Fibroblast of lung (primary cell): Measurements from ENCODE around the gene PHF20. TPM values are rescaled to one million over a fixed set of nuclear protein-coding genes. Genes with fewer than 3 reads are reported as not detected.

ENCODE experiments used
- DNase-seq, 2 donors: peaks; one replicate each; pipeline versions ENCODE4 v3.0.0 to v3.0.0-alpha.2; 2010; ENCODE audit warnings: low read depth in 2 of 2
- H2AFZ ChIP-seq: 2 replicates; pipeline ENCODE4 v1.5.1; 2012; ENCODE audit warnings: low read length, control low read depth, inconsistent platforms
- H3K27ac ChIP-seq: 2 replicates; pipeline ENCODE4 v1.5.1; 2011; ENCODE audit warnings: low read length, control low read depth; ENCODE audit not compliant: insufficient read depth
- H3K27me3 ChIP-seq: 2 replicates; pipeline ENCODE4 v1.5.1; 2011; ENCODE audit warnings: mild to moderate bottlenecking, low read length; ENCODE audit not compliant: control insufficient read depth, insufficient read depth
- H3K36me3 ChIP-seq: 2 replicates; pipeline ENCODE4 v1.5.1; 2011; ENCODE audit warnings: low read length; ENCODE audit not compliant: control insufficient read depth, insufficient read depth
- H3K4me1 ChIP-seq: 2 replicates; pipeline ENCODE4 v1.5.1; 2011; ENCODE audit warnings: low read length; ENCODE audit not compliant: control insufficient read depth, insufficient read depth; ENCODE audit errors: extremely low read depth
- H3K4me2 ChIP-seq: 2 replicates; pipeline ENCODE4 v1.5.1; 2011; ENCODE audit warnings: low read length, control low read depth; ENCODE audit not compliant: insufficient read depth; ENCODE audit errors: extremely low read depth
- H3K4me3 ChIP-seq, 4 experiments: fragments of 200-600 bp in 1 of 4; sonication (generic) in 1 of 4; replicated peaks in 1 of 4; 2 replicates each; pipeline ENCODE4 v1.5.1; 2011 to 2016; ENCODE audit warnings: low read length in 4 of 4, low read depth in 3 of 4, mild to moderate bottlenecking in 3 of 4, control low read depth in 2 of 4, inconsistent platforms in 1 of 4, mixed read lengths in 1 of 4; ENCODE audit not compliant: insufficient read depth in 1 of 4; ENCODE audit errors: control extremely low read depth in 1 of 4
- H3K79me2 ChIP-seq: 2 replicates; pipeline ENCODE4 v1.5.1; 2012; ENCODE audit warnings: mild to moderate bottlenecking, low read length, inconsistent platforms; ENCODE audit not compliant: control insufficient read depth, insufficient read depth
- H3K9ac ChIP-seq: 2 replicates; pipeline ENCODE4 v1.5.1; 2011; ENCODE audit warnings: mild to moderate bottlenecking, low read length, control low read depth; ENCODE audit not compliant: insufficient read depth
- H3K9me3 ChIP-seq: 2 replicates; pipeline ENCODE4 v1.5.1; 2012; ENCODE audit warnings: low read depth, low read length; ENCODE audit not compliant: control insufficient read depth, insufficient read depth
- H4K20me1 ChIP-seq: 2 replicates; pipeline ENCODE4 v1.5.1; 2011; ENCODE audit warnings: low read length; ENCODE audit not compliant: control insufficient read depth, insufficient read depth; ENCODE audit errors: extremely low read depth
- CTCF ChIP-seq, 2 donors: IDR thresholded peaks in 1 of 2; conservative IDR thresholded peaks in 1 of 2; 1 replicate in 1 of 2; 2 replicates in 1 of 2; pipeline ENCODE4 v1.5.1; 2011 to 2012; ENCODE audit warnings: low read length in 2 of 2, control low read depth in 1 of 2, inconsistent platforms in 1 of 2, low read depth in 1 of 2, mild to moderate bottlenecking in 1 of 2
- EZH2 ChIP-seq: IDR thresholded peaks from 2 replicates; pipeline ENCODE4 v1.5.1; 2012; ENCODE audit warnings: low read length, control low read depth, mild to moderate bottlenecking; ENCODE audit errors: missing control alignments
- polyA plus RNA-seq, 2 donors: library from polyadenylated mRNA; depleted of rRNA in 1 of 2; stranded (reverse) in 1 of 2; unstranded in 1 of 2; fragments of >200 nt; gene quantifications; 2 replicates each; pipeline ENCODE4 v1.2.1, GENCODE V29; 2011 to 2012; ENCODE audit warnings: missing spikeins in 1 of 2
- total RNA-seq: library from RNA; depleted of rRNA; stranded (reverse); fragments of >200 nt; gene quantifications from 2 replicates; pipeline ENCODE4 v1.2.1, GENCODE V29; 2014

The PHF20 gene
- total and polyA plus RNA-seq, 2 donors (not counting 1 experiment from before 2014, with no cell fraction given), result 31.4 to 40.1 TPM

- Histone ChIP-seq H3K4me3 (peak overlapping the region; percentile 85 to 95 (median 88)), H3K27ac (peak overlapping the region; percentile 99), H4K20me1 (no peaks in the 10 kb centered on the region), H3K4me2 (peak overlapping the region; percentile 82), H3K27me3 (no peaks in the 10 kb centered on the region), H3K36me3 (no peaks in the 10 kb centered on the region), H2AFZ (no peak overlapping the region), H3K4me1 (peaks cover 4% of the 10 kb centered on the region), H3K79me2 (peaks cover 22% of the 10 kb centered on the region), H3K9me3 (no peaks in the 10 kb centered on the region), H3K9ac (peak overlapping the region; percentile 99)
- TF ChIP-seq EZH2 (no peak), CTCF (conservative IDR thresholded peaks at IDR 0.05 in 1 of 2, IDR thresholded peaks at IDR 0.05 in 1 of 2; ENCODE audit: low read depth in 1 of 2, low read length in 2 of 2) (no peak)
- peak; percentile 44 to 51 for DNase-seq
Observed at GRCh38 chr20:35952480-35953386, 180.9 kb downstream of the PHF20 start.

GRCh38 chr20:35953387-35954199 is 181.8 kb downstream of the PHF20 start:
- H3K27me3 ChIP-seq, result no peaks in the 10 kb centered on the region
- H2AFZ ChIP-seq, result peak overlapping the region; percentile 46
- H3K79me2 ChIP-seq, result peaks cover 22% of the 10 kb centered on the region
- H3K9ac ChIP-seq, result peak overlapping the region; percentile 99
- no peaks in the 10 kb centered on the region for H4K20me1 ChIP-seq
- peaks cover 4% of the 10 kb centered on the region for H3K4me1 ChIP-seq
- H3K9me3 ChIP-seq, result no peaks in the 10 kb centered on the region
- DNase-seq, result peak; percentile 45 to 51
- H3K4me3 ChIP-seq, result peak overlapping the region; percentile 85 to 95 (median 88)
- H3K27ac ChIP-seq, result peak overlapping the region; percentile 99
- H3K4me2 ChIP-seq, result peak overlapping the region; percentile 82
- no peaks in the 10 kb centered on the region for H3K36me3 ChIP-seq
- TF ChIP-seq CTCF (conservative IDR thresholded peaks at IDR 0.05 in 1 of 2, IDR thresholded peaks at IDR 0.05 in 1 of 2; ENCODE audit: low read depth in 1 of 2, low read length in 2 of 2) (no peak), EZH2 (no peak)
